ENCODE measurements around the gene IARS1.

The IARS1 gene

GRCh38 chr9:92293452-92294296, at the start of gene IARS1:
TSS of gene IARS1 (minus strand) at chr9:92293697. CDS start at chr9:92289419, 4,278 bp downstream.
- H3K4me3 ChIP-seq (ENCODE audit: low read depth, low read length), result peak within 1 kb of the TSS; percentile 95
- TF ChIP-seq CTCF (IDR thresholded peaks at IDR 0.05; ENCODE audit: insufficient read depth, low read depth, low read length, missing control alignments), result peak; percentile 44

GRCh38 chr9:92342825-92343488, 49.5 kb upstream of the IARS1 start:
- no peak for TF ChIP-seq CTCF (IDR thresholded peaks at IDR 0.05; ENCODE audit: insufficient read depth, low read depth, low read length, missing control alignments)
- DNase-seq (ENCODE audit: low read depth), result no peak
- H3K4me3 ChIP-seq (ENCODE audit: low read depth, low read length), result no peak overlapping the region

More at GRCh38 chr9:92293452-92294296, at the start of gene IARS1:
- DNase-seq (ENCODE audit: low read depth), result peak; percentile 99

GRCh38 chr9:92341578-92341977, 48.1 kb upstream of the IARS1 start:
- H3K4me3 ChIP-seq (ENCODE audit: low read depth, low read length), result no peak overlapping the region
- no peak for TF ChIP-seq CTCF (IDR thresholded peaks at IDR 0.05; ENCODE audit: insufficient read depth, low read depth, low read length, missing control alignments)
- DNase-seq (ENCODE audit: low read depth), result no peak

GRCh38 chr9:92333282-92333634, 39.8 kb upstream of the IARS1 start:
- no peak overlapping the region for H3K4me3 ChIP-seq (ENCODE audit: low read depth, low read length)
- TF ChIP-seq CTCF (IDR thresholded peaks at IDR 0.05; ENCODE audit: insufficient read depth, low read depth, low read length, missing control alignments), result no peak
- DNase-seq (ENCODE audit: low read depth), result no peak

- no peak for DNase-seq (ENCODE audit: low read depth)
- no peak for TF ChIP-seq CTCF (IDR thresholded peaks at IDR 0.05; ENCODE audit: insufficient read depth, low read depth, low read length, missing control alignments)
- no peak overlapping the region for H3K4me3 ChIP-seq (ENCODE audit: low read depth, low read length)
These were observed 39.2 kb upstream of the IARS1 start for GRCh38 chr9:92332577-92333281.

- TF ChIP-seq CTCF (IDR thresholded peaks at IDR 0.05; ENCODE audit: insufficient read depth, low read depth, low read length, missing control alignments), result no peak
- H3K4me3 ChIP-seq (ENCODE audit: low read depth, low read length), result no peak overlapping the region
- peak; percentile 30 for DNase-seq (ENCODE audit: low read depth)
These were observed 34.7 kb upstream of the IARS1 start for GRCh38 chr9:92328225-92328624.

All from GM12865 (cell line).